GM12865 (cell line): ENCODE results near the gene CACNA1B.

Source experiments
- DNase-seq: peaks from one replicate; pipeline ENCODE4 v3.0.0; 2010; ENCODE audit warnings: low read depth
- H3K4me3 ChIP-seq: 2 replicates; pipeline ENCODE4 v1.5.1; 2011; ENCODE audit warnings: mild to moderate bottlenecking, low read depth, low read length, control low read depth
- TF ChIP-seq, protein P1 (sequence below): IDR thresholded peaks from 2 replicates; pipeline ENCODE4 v1.5.1; 2011; ENCODE audit warnings: low read length, control low read depth, low read depth, inconsistent platforms; ENCODE audit not compliant: insufficient read depth; ENCODE audit errors: missing control alignments

CACNA1B gene

DNA sequence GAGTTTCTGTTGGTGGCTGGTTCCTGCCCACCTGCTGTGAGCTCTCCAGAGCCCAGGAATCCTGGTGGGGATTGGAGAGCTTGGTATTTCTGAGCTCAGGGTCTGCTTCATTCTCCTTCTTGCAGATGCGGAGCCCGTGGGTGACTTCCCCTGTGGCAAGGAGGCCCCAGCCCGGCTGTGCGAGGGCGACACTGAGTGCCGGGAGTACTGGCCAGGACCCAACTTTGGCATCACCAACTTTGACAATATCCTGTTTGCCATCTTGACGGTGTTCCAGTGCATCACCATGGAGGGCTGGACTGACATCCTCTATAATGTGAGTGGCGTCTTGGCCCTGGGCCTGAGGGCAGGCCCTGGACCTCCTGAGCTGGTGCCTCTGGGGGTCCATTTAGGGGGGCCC lies 39.5 kb downstream of the CACNA1B start:
- no peak overlapping the region for H3K4me3 ChIP-seq
- no peak for DNase-seq
- TF ChIP-seq, protein P1, sequence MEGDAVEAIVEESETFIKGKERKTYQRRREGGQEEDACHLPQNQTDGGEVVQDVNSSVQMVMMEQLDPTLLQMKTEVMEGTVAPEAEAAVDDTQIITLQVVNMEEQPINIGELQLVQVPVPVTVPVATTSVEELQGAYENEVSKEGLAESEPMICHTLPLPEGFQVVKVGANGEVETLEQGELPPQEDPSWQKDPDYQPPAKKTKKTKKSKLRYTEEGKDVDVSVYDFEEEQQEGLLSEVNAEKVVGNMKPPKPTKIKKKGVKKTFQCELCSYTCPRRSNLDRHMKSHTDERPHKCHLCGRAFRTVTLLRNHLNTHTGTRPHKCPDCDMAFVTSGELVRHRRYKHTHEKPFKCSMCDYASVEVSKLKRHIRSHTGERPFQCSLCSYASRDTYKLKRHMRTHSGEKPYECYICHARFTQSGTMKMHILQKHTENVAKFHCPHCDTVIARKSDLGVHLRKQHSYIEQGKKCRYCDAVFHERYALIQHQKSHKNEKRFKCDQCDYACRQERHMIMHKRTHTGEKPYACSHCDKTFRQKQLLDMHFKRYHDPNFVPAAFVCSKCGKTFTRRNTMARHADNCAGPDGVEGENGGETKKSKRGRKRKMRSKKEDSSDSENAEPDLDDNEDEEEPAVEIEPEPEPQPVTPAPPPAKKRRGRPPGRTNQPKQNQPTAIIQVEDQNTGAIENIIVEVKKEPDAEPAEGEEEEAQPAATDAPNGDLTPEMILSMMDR, result no peak

DNA sequence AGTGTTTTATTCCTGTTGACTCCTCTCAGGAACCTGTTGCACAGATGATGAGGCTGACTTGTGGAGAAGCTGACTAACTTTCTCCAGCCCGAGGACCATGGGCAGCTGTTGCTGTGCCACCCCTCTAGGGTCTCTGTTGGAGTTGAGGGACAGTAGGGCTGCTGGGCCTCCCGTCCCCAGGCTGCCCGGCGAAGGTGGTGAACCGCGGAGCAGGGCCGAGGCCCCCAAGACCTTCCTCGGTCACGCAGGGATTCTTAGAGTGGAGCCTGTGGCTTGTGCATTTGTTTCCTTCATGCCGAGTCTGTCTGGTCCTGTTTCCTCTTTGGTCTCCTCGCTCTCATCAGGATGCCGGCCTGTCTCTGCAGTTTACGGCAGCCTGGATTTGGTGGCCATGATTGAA lies 40.2 kb downstream of the CACNA1B start:
- H3K4me3 ChIP-seq, result no peak overlapping the region
- TF ChIP-seq, protein P1, result no peak
- DNase-seq, result no peak

DNA sequence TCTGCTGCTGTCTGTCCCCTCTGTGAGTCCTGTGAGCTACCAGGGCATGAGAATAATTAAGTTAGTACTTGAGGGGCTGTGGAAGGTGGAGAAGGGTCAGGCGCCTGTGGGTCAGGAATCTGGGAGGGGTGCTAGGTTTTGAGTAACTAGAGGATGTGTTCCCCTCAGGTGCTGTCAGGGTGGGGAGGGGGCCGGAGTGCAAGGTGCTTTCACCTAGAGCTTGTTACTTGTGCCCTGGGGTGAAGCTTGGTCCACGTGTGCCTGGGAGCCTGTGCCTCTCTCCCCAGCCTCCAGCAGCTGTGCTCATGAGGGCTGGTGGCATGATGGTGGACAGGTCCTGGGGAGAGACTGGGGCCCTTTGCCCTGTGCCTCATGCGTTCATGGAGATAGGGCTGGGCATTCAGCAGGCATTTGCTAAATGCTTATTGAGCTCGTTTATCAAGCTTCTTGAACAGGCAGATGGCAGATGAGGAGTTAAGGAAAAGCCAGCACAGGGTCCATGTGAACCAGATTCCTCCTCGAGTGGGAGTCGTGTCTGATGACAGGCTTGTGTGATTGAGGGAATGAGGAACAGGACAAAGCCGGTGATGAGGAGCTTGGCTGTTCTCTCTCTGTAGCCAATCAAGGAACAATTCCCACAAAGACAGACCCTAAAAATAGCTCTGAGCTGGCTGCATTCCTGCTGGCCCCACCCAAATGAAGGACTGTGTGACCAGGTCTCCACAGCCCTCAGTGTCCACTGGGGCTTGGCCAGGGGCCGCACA lies 40.9 kb downstream of the CACNA1B start:
- no peak for DNase-seq
- no peak overlapping the region for H3K4me3 ChIP-seq
- TF ChIP-seq, protein P1, result no peak

DNA sequence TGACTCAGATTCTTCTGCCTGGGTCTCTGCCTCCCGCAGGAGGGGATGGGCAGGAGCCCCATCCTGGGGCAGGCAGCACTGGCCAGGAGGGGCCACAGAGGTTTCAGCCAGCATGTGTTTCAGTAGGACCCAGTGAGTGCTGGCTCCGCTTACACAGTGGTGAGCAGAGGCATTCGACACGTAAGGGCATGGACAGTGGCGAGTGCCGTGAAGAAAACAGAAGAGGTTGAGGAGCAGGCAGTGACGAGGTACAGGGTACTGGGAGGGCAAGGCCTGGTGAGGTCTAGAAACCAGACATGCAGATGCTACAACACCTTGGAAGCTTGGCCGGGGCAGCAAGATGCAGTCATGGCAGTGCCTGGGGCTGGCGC lies 41.5 kb downstream of the CACNA1B start:
- no peak for DNase-seq
- TF ChIP-seq, protein P1, result no peak
- no peak overlapping the region for H3K4me3 ChIP-seq

DNA sequence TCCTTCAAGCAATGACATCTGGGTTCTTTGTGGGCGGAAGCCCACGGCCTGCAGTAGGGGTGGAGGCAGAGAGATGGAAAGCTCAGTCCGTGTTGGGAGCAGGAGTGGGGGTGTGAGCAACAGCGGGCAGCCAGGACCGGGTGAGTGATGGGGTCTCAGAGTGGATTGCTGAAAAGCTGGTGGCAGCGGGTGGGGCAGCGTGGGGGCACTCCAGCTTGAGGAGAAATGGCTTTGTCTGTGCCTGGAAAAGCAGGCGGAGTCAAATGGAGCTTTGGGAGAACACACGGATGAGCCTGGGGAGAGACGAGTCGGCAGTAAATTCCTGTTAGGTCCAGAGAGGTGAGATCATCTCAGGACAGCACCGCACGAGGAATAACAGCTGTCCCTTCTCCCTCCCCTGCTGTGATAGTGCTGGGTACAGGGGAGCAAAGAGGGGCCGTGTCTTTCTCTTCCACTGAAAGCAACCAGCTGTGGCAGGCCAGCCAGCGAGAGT lies 42.1 kb downstream of the CACNA1B start:
- no peak overlapping the region for H3K4me3 ChIP-seq
- TF ChIP-seq, protein P1, result no peak
- DNase-seq, result no peak

DNA sequence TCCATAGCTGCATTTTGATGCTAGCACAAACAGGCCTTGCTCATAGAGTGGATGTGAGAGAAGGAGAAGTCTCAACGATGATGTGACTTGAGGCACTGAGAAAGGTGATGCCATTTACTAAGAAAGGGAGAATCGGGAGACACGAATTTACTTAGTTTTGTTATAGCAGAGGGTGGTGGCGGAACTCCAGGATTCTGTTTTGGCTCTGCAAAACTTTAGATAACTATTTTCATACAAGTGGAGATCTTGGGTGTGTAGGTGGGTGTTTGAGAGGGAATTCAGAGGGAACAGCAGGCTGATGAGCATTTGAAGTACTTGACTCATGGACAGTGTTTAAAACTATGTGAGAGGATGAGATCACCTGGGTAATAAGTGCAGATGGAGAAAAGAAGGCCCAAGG lies 43.2 kb downstream of the CACNA1B start:
- no peak for DNase-seq
- TF ChIP-seq, protein P1, result no peak
- H3K4me3 ChIP-seq, result no peak overlapping the region

DNA sequence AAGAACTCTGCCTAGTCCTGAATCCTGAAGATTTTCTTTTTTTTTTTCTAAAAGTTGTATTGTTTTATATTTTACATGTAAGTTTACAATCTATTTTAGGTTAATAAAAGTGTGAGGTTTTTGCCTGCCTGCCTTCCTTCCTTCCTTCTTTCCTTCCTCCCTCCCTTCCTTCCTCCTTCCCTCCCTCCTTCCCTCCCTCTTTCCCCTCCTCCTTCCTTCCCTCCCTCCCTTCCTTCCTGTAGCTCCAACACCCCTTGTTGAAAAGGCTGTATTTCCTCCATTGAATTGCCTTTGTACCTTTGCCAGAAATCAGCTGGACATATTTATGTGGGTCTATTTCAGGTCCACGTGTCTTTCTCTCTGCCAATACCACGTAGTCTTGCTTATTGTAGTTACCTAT lies 46.6 kb downstream of the CACNA1B start:
- TF ChIP-seq, protein P1, result no peak
- no peak overlapping the region for H3K4me3 ChIP-seq
- no peak for DNase-seq
